GM12878 (cell line): ENCODE results near the gene BICC1. TPM values are rescaled to one million over a fixed set of nuclear protein-coding genes. Genes with fewer than 3 reads are reported as not detected.

Experiments used
- ATAC-seq: fragments of 200-7000 bp; cut with Tn5 transposase; 3 replicates; pipeline ENCODE4 v1.9.1; 2020; ENCODE audit warnings: mild to moderate bottlenecking, moderate library complexity
- BruUV-seq: library from RNA; stranded (reverse); fragments of 400-500 nt; replicated peaks from 2 replicates; lab custom pipeline; 2021; lab: Mats Ljungman, UMichigan
- CTCF ChIA-PET: fragments of 300-600 bp; sonication (Branson Sonifier 250); formaldehyde crosslinking; extraction: SDS; loops from one replicate; lab custom pipeline; 2021; ENCODE audit warnings: inconsistent platforms; lab: Yijun Ruan, JAX
- POLR2A ChIA-PET: fragments of 350-600 bp; formaldehyde crosslinking; extraction: SDS; loops from one replicate; lab custom pipeline; 2021; ENCODE audit warnings: inconsistent platforms; lab: Charles Lee
- RAD21 ChIA-PET: fragments of 300-600 bp; sonication (Branson Sonifier 250); formaldehyde crosslinking; loops from one replicate; lab custom pipeline; 2023; ENCODE audit warnings: antibody characterized with exemption; ENCODE audit not compliant: unreplicated experiment; lab: Charles Lee
- SMC1A ChIA-PET: fragments of 300-600 bp; sonication (Branson Sonifier 250); formaldehyde crosslinking; loops from one replicate; lab custom pipeline; 2023; ENCODE audit not compliant: unreplicated experiment, uncharacterized antibody; lab: Charles Lee
- DNase-seq: peaks from one replicate; pipeline ENCODE4 v3.0.0-alpha.2; 2011; ENCODE audit warnings: low read depth, low spot score
- FAIRE-seq: peaks from 3 replicates; lab custom pipeline; 2011; peaks lifted over from hg19 to GRCh38; lab: Jason Lieb, UNC
- H2AFZ ChIP-seq: 2 replicates; pipeline ENCODE4 v1.6.0; 2011; ENCODE audit warnings: low read depth, low read length, control low read depth; ENCODE audit not compliant: control insufficient read depth
- H3K27ac ChIP-seq: 2 replicates; pipeline ENCODE4 v1.5.1; 2011; ENCODE audit warnings: control low read depth; ENCODE audit not compliant: control insufficient read depth, insufficient read depth
- H3K27me3 ChIP-seq, 2 experiments: replicated peaks in 1 of 2; 2 replicates each; pipeline versions ENCODE4 v1.6.0 to v1.6.1; 2011; ENCODE audit warnings: low read length in 1 of 2; ENCODE audit not compliant: control insufficient read depth in 2 of 2, insufficient read depth in 2 of 2
- H3K36me3 ChIP-seq, 2 experiments: 2 replicates each; pipeline ENCODE4 v1.5.1; 2011; ENCODE audit warnings: low read length in 1 of 2; ENCODE audit not compliant: control insufficient read depth in 2 of 2, insufficient read depth in 2 of 2
- H3K4me1 ChIP-seq: 2 replicates; pipeline ENCODE4 v1.6.1; 2011; ENCODE audit warnings: mild to moderate bottlenecking, low read length, moderate library complexity, mixed read lengths; ENCODE audit not compliant: control insufficient read depth, insufficient read depth
- H3K4me2 ChIP-seq: 2 replicates; pipeline ENCODE4 v1.6.0; 2011; ENCODE audit warnings: control low read depth; ENCODE audit not compliant: control insufficient read depth, insufficient read depth
- H3K4me3 ChIP-seq: fragments of 200-600 bp; sonication (generic); 2 replicates; pipeline ENCODE4 v1.5.1; 2016
- H3K79me2 ChIP-seq: 2 replicates; pipeline ENCODE4 v1.6.0; 2011; ENCODE audit warnings: low read length; ENCODE audit not compliant: control insufficient read depth, insufficient read depth
- H3K9ac ChIP-seq: 2 replicates; pipeline ENCODE4 v1.8.0; 2011; ENCODE audit warnings: low read length, control low read depth, mixed read lengths; ENCODE audit not compliant: control insufficient read depth, insufficient read depth
- H3K9me3 ChIP-seq: replicated peaks from 3 replicates; pipeline ENCODE4 v1.5.1; 2011; ENCODE audit warnings: mild to moderate bottlenecking, low read length; ENCODE audit not compliant: control insufficient read depth, insufficient read depth
- H4K20me1 ChIP-seq: 2 replicates; pipeline ENCODE4 v1.6.0; 2011; ENCODE audit not compliant: control insufficient read depth, insufficient read depth
- CBFB ChIP-seq: IDR thresholded peaks from 2 replicates; pipeline ENCODE4 v1.6.1; 2016; ENCODE audit warnings: antibody characterized with exemption, low read depth
- E2F4 ChIP-seq: IDR thresholded peaks from 2 replicates; pipeline ENCODE4 v1.6.1; 2012; ENCODE audit warnings: low read depth, low read length, improper control_type of control experiment
- GATAD2B ChIP-seq: fragments of 450-650 bp; conservative IDR thresholded peaks from 2 replicates; pipeline ENCODE4 v1.6.1; 2017; ENCODE audit warnings: low read depth, mild to moderate bottlenecking, moderate library complexity
- MAX ChIP-seq: IDR thresholded peaks from 2 replicates; pipeline ENCODE4 v1.6.1; 2012; ENCODE audit warnings: low read depth, low read length, improper control_type of control experiment
- ZBED1 ChIP-seq: IDR thresholded peaks from 2 replicates; pipeline ENCODE4 v1.6.1; 2016; ENCODE audit warnings: borderline replicate concordance
- WGBS: methylation state at CpG from one replicate; pipeline ENCODE4 v1.1.6; 2016; ENCODE audit warnings: low lambda C conversion rate; ENCODE audit not compliant: insufficient replicate concordance, insufficient coverage; ENCODE audit errors: missing lambda C conversion rate; 5-methylcytosine and 5-hydroxymethylcytosine counted together
- in situ Hi-C: fragments of 300-500 bp; cut with MboI; formaldehyde crosslinking; loops from 9 replicates; pipeline ENCODE4 v1.14.3; 2018; ENCODE audit warnings: mixed read lengths
- intact Hi-C: fragments of 100-400 bp; cut with micrococcal nuclease; formaldehyde crosslinking; loops from one replicate; pipeline ENCODE4 v1.14.2; 2022; ENCODE audit not compliant: unreplicated experiment
- polyA plus RNA-seq, 11 experiments: library from polyadenylated mRNA; depleted of rRNA in 4 of 11; unstranded in 6 of 11; stranded (reverse) in 5 of 11; fragments of >200 nt; fragmentation: Nextera tagmentation in 4 of 11; fragmentation: Illumina TruSeq in 1 of 11; extraction: Ambion mirVana in 4 of 11; extraction: Trizol in 1 of 11; gene quantifications; 1 replicate in 1 of 11; 2 replicates in 10 of 11; pipeline versions ENCODE4 v1.2.1 to v1.2.3, GENCODE V29; 2011 to 2016; ENCODE audit warnings: inconsistent platforms in 2 of 11, missing spikeins in 2 of 11, low read depth in 1 of 11
- total RNA-seq, 4 experiments: library from RNA; depleted of rRNA in 3 of 4; stranded (reverse); fragments of >200 nt in 3 of 4; fragmentation: Illumina TruSeq in 1 of 4; extraction: Trizol in 1 of 4; gene quantifications; 2 replicates each; pipeline versions ENCODE4 v1.2.1 to v1.2.3, GENCODE V29; 2013 to 2021
- TF ChIP-seq, protein P1 (sequence below): IDR thresholded peaks from 2 replicates; pipeline ENCODE4 v1.6.1; 2011; ENCODE audit warnings: low read depth, low read length, improper control_type of control experiment, borderline replicate concordance

Gene BICC1
- total and polyA plus RNA-seq, 10 of the 15 experiments (the other 5 are each of a cell fraction or from before 2014, with no cell fraction given): 0.01 to 0.10 (median 0.04) TPM; not detected in 5

GRCh38 chr10:58824396-58824795, 311.7 kb downstream of the BICC1 start:
- no peak for DNase-seq
- CTCF ChIA-PET: no interaction called here
- Histone ChIP-seq H3K4me1 (no peaks in the 10 kb centered on the region), H3K36me3 (no peaks in the 10 kb centered on the region), H3K4me2 (no peak overlapping the region), H4K20me1 (no peaks in the 10 kb centered on the region), H2AFZ (no peak overlapping the region), H3K79me2 (no peaks in the 10 kb centered on the region), H3K9me3 (no peaks in the 10 kb centered on the region), H3K27me3 (no peaks in the 10 kb centered on the region), H3K27ac (no peak overlapping the region), H3K9ac (no peak overlapping the region), H3K4me3 (no peak overlapping the region)
- intact Hi-C loops (no loop called here), in situ Hi-C loops (no loop called here)
- SMC1A ChIA-PET: no interaction called here
- no TSS peak for BruUV-seq
- 10% methylated on average over 2 of the region's 2 CpGs for WGBS
- no peak for TF ChIP-seq GATAD2B
- TF ChIP-seq MAX: no peak
- no peak for TF ChIP-seq CBFB
- TF ChIP-seq ZBED1: no peak
- TF ChIP-seq E2F4: no peak
- TF ChIP-seq, protein P1, sequence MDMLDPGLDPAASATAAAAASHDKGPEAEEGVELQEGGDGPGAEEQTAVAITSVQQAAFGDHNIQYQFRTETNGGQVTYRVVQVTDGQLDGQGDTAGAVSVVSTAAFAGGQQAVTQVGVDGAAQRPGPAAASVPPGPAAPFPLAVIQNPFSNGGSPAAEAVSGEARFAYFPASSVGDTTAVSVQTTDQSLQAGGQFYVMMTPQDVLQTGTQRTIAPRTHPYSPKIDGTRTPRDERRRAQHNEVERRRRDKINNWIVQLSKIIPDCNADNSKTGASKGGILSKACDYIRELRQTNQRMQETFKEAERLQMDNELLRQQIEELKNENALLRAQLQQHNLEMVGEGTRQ: no peak
- POLR2A ChIA-PET: no interaction called here
- RAD21 ChIA-PET: no interaction called here
- FAIRE-seq: no peak
- no peak for ATAC-seq
